BJ (cell line): ENCODE results near the gene CTNS. TPM values are rescaled to one million over a fixed set of nuclear protein-coding genes. Genes with fewer than 3 reads are reported as not detected.

ENCODE experiments used
- CTCF ChIA-PET: fragments of 350-600 bp; formaldehyde crosslinking; extraction: SDS; loops from one replicate; lab custom pipeline; 2021; ENCODE audit warnings: antibody characterized with exemption, inconsistent platforms; lab: Yijun Ruan, JAX
- POLR2A ChIA-PET: fragments of 300-600 bp; sonication (Branson Sonifier 250); formaldehyde crosslinking; extraction: SDS; loops from one replicate; lab custom pipeline; 2021; ENCODE audit warnings: antibody characterized with exemption; lab: Charles Lee
- DNase-seq: peaks from one replicate; pipeline ENCODE4 v3.0.0-alpha.2; 2011; ENCODE audit warnings: low read depth
- H3K27me3 ChIP-seq: 2 replicates; pipeline ENCODE4 v1.6.0; 2011; ENCODE audit warnings: low read length; ENCODE audit not compliant: control insufficient read depth, insufficient read depth
- H3K36me3 ChIP-seq: 2 replicates; pipeline ENCODE4 v1.5.1; 2011; ENCODE audit warnings: low read length; ENCODE audit not compliant: control insufficient read depth, insufficient read depth
- H3K4me3 ChIP-seq: 2 replicates; pipeline ENCODE4 v1.5.1; 2011; ENCODE audit warnings: low read depth, mild to moderate bottlenecking, control low read depth, low read length
- polyA plus RNA-seq: library from polyadenylated mRNA; depleted of rRNA; stranded (reverse); fragments of >200 nt; gene quantifications from 2 replicates; pipeline ENCODE4 v1.2.3, GENCODE V29; 2011
- TF ChIP-seq, protein P1 (sequence below): IDR thresholded peaks from 2 replicates; pipeline ENCODE4 v1.5.1; 2011; ENCODE audit warnings: low read depth, mild to moderate bottlenecking, control low read depth, inconsistent platforms, low read length, moderate library complexity; ENCODE audit not compliant: insufficient read depth

CTNS gene
- polyA plus RNA-seq, 1 experiment, result 5.0 TPM

DNA sequence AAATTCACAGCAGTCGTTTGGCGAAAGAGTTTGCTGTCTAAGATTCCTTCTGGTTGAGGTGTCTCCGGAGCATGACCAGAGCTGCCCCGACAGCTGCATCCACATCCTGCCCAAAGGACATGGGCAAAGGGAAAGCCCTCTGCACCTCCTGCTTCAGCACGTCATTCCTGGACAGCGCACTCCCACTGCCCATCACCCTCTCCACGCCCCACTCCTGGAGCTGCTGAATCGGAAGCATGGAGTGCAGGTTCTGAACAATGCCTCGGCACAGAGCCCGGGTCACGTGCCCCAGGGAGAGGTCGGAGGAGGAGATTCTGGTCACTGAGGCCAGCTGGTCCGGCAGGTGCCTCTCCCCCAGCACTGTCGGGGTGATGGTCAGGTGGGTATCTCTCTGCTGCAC is 26.0 kb upstream of the CTNS start:
- Histone ChIP-seq H3K36me3 (peaks cover 30% of the 10 kb centered on the region), H3K4me3 (no peak overlapping the region), H3K27me3 (no peaks in the 10 kb centered on the region)
- no peak for DNase-seq
- ChIA-PET POLR2A (no interaction called here), CTCF (interaction anchor here (1.1 kb wide), 1 partner anchor 9 kb away, joined by 3 read pairs; no protein-coding TSS in a partner anchor)
- TF ChIP-seq, protein P1, sequence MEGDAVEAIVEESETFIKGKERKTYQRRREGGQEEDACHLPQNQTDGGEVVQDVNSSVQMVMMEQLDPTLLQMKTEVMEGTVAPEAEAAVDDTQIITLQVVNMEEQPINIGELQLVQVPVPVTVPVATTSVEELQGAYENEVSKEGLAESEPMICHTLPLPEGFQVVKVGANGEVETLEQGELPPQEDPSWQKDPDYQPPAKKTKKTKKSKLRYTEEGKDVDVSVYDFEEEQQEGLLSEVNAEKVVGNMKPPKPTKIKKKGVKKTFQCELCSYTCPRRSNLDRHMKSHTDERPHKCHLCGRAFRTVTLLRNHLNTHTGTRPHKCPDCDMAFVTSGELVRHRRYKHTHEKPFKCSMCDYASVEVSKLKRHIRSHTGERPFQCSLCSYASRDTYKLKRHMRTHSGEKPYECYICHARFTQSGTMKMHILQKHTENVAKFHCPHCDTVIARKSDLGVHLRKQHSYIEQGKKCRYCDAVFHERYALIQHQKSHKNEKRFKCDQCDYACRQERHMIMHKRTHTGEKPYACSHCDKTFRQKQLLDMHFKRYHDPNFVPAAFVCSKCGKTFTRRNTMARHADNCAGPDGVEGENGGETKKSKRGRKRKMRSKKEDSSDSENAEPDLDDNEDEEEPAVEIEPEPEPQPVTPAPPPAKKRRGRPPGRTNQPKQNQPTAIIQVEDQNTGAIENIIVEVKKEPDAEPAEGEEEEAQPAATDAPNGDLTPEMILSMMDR, result no peak

DNA sequence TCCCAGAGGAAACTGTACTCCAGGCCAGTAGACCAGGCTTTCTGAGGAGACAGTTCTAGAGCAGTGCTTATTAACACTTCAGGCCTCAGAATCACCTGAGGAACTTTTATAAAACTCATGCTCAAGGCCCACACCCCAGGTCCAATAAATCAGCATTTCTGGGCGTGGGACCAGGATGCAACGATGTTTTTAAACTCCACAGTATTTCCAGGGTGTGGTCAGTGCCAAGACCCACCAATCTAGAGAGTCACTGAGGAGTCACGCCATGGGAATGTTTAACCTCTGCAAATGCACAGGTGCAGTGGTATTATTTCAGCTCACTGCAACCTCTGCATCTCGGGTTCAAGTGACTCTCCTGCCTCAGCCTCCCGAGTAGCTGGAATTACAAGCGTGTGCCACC is 23.4 kb upstream of the CTNS start:
- POLR2A ChIA-PET, result no interaction called here
- no peak for DNase-seq
- TF ChIP-seq, protein P1, result no peak
- no peaks in the 10 kb centered on the region for H3K27me3 ChIP-seq
- CTCF ChIA-PET, result no interaction called here
- H3K4me3 ChIP-seq, result no peak overlapping the region
- peaks cover 35% of the 10 kb centered on the region for H3K36me3 ChIP-seq

DNA sequence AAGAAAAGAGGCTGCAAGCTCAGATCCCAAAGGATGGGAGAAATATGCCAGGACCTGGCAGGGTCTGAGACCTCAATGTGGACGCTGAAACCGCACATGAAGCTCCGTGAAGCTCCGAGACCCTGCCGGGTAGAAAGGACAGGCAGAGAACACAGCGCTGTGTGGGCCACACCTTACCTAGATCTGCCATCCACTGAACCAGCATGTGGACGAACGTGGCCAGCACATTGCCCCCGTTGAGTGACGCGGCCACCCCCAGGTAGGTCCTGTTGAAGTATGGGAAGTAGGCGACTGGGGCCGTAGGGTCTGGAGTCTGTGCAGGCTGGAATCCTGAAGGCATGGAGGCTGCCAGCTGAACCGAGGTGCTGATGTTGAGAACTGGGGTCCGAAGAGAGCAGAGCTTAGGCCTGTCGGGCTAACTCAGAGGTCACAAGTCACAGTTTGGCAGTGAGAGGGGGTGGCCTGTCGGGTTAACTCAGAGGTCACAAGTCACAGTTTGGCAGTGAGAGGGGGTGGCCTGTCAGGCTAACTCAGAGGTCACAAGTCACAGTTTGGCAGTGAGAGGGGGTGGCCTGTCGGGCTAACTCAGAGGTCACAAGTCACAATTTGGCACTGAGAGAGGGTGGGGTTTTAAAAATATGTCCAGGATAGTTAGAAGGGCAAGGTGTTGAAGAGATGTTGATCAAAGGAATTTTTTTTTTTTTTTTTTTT is 21.2 kb upstream of the CTNS start:
- ChIA-PET POLR2A (no interaction called here), CTCF (interaction anchor here (0.6 kb wide), 1 partner anchor 12 kb away, joined by 3 read pairs; no protein-coding TSS in a partner anchor)
- Histone ChIP-seq H3K4me3 (no peak overlapping the region), H3K27me3 (no peaks in the 10 kb centered on the region), H3K36me3 (peaks cover 29% of the 10 kb centered on the region)
- TF ChIP-seq, protein P1, result no peak
- no peak for DNase-seq

DNA sequence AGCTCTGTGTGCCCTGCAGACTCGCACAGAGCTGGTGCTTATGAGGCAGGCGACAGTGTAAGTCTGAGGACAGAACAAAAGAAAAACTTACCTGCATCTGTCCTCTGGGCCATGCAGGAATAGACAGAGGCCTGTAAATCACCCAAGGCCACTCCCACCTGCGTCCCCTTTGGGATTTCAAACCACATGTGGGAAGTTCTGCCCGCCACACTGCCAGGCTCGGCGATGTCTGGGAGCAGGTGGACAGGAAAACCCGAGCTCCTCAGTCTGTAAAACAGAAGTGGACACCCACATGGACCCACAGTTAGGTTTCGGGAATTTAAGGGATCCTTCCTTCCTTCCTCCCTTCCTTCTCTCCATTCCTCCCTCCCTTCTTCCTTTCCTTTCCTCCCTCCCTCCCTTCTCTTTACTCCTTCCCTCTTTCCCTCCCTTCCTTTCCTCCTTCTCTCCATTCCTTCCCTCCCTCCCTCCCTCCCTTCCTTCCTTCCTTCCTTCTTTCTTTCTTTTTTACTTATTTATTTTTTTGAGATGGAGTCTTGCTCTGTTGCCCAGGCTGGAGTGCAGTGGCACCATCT is 15.3 kb upstream of the CTNS start:
- DNase-seq, result no peak
- H3K27me3 ChIP-seq, result no peaks in the 10 kb centered on the region
- ChIA-PET CTCF (no interaction called here), POLR2A (no interaction called here)
- TF ChIP-seq, protein P1, result no peak
- no peak overlapping the region for H3K4me3 ChIP-seq
- peaks cover 24% of the 10 kb centered on the region for H3K36me3 ChIP-seq

DNA sequence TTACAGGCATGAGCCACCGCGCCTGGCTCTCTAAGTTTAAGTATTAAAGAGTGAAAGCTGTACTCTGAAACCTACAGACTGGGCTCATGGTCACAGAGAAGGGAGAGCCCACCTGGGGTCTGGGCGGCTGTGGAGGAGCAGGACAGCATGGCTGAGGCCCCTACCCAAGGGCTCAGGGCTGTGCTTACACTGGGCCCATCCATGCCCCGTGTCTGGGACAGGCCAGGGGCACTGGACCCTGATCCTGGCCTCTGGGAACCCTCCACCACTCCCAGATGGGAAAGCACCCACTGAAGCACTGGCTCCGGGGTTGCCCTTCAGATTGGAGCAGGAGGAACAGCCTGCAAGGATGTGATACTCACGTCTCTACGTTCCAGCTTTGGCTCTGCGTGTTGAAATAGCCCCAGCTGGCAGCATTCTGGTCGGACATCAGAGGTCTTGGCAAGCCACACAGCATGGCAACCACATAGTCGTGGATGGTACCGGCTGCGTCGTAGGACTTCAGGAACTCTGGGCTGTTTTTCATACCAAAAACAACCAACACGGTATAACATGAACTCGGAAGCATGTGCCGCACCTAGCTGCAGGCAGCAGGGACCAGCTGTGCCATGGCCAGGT is 13.5 kb upstream of the CTNS start:
- Histone ChIP-seq H3K4me3 (no peak overlapping the region), H3K27me3 (no peaks in the 10 kb centered on the region), H3K36me3 (peaks cover 20% of the 10 kb centered on the region)
- ChIA-PET POLR2A (no interaction called here), CTCF (no interaction called here)
- TF ChIP-seq, protein P1, result no peak
- DNase-seq, result no peak
